ENCODE measurements around the gene ABCA9. TPM values are rescaled to one million over a fixed set of nuclear protein-coding genes. Genes with fewer than 3 reads are reported as not detected.
A peak's percentile ranks its signal among the peaks of the same experiment; 100 is the strongest.

ABCA9 gene
- total and polyA plus RNA-seq, 2 of the 13 experiments (the other 11 are each of a cell fraction or from before 2014, with no cell fraction given), result 0.04 TPM; not detected in 1

DNA sequence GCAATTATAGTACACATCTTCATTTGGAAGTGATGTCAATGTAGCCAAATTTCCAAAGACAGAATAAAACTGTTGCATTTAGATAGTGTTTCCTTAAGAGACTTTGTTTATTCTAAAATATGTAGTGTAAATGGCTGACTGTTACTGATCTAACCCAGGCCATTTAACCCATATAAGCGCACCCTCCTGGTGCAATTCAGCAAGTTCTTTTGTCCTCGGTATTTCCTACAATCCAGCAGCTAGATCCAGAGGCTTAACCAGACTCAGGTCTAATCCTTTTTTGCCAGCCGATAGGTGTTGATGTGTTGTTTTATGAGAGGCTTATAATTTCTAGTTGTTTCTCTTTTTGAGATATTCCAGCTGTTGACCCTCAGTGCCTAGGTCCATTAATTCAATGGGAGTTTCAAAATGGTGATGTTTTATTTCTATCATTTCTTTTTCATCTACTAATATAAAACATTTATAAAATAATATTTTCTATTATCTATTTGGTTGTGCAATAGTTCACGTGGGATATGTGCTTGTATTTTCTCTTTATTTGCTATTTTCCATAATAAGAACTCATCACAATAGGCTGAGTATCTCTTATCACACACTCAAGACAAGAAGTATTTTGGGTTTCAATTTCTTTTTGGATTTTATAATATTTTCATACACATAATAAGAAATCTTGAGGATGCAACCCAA lies 14.5 kb downstream of the ABCA9 start:
- Histone ChIP-seq H3K4me1 (ENCODE audit: insufficient read depth, low read length) (peaks cover 71% of the 10 kb centered on the region), H4K20me1 (ENCODE audit: insufficient read depth, low read length) (no peaks in the 10 kb centered on the region), H3K4me2 (ENCODE audit: low read depth, low read length) (no peak overlapping the region), H3K36me3 (replicated peaks in 1 of 2; ENCODE audit: control insufficient read depth in 1 of 2, insufficient read depth in 2 of 2, low read length in 2 of 2) (no peaks in the 10 kb centered on the region; a peak in 1 of 5 replicates), H3K27ac (ENCODE audit: extremely low read length, insufficient read depth, low read length) (peak overlapping the region; percentile 93), H3K27me3 (ENCODE audit: control insufficient read depth in 1 of 2, insufficient read depth in 2 of 2, low read length in 2 of 2) (no peaks in the 10 kb centered on the region; a peak in 1 of 5 replicates), H3K9me3 (ENCODE audit: low read length) (no peaks in the 10 kb centered on the region), H3K79me2 (ENCODE audit: insufficient read depth, low read length) (no peaks in the 10 kb centered on the region), H3K9ac (ENCODE audit: insufficient read depth, low read depth, low read length) (no peak overlapping the region), H3K4me3 (replicated peaks in 1 of 3; ENCODE audit: insufficient read depth in 1 of 3, low read depth in 2 of 3, low read length in 3 of 3) (no peak overlapping the region), H2AFZ (ENCODE audit: low read length) (no peak overlapping the region)
- in situ Hi-C loops (cut with HindIII; ENCODE audit: extremely low pct_ligation_motif_present, low pct_unique_long_range_greater_than_20kb) (no loop called here), intact Hi-C loops (cut with micrococcal nuclease; ENCODE audit: unreplicated experiment) (no loop called here)
- ChIA-PET CTCF (ENCODE audit: low intra/inter-chr PET ratio, low total read pairs) (no interaction called here), POLR2A (interaction anchor here (0.9 to 1.4 kb wide), 9 partner anchors 12 to 271 kb away, joined by 3 to 12 read pairs (median 4); no protein-coding TSS in a partner anchor)
- TF ChIP-seq, protein P1, sequence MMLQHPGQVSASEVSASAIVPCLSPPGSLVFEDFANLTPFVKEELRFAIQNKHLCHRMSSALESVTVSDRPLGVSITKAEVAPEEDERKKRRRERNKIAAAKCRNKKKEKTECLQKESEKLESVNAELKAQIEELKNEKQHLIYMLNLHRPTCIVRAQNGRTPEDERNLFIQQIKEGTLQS (CRISPR knock-in tag; IDR thresholded peaks at IDR 0.05), result no peak
- TF ChIP-seq ZFP82 (CRISPR knock-in tag; IDR thresholded peaks at IDR 0.05; ENCODE audit: borderline replicate concordance) (0 out of 2 replicates have a peak, but pooled peaks have one; percentile 53), ZNF792 (CRISPR knock-in tag; IDR thresholded peaks at IDR 0.05) (0 out of 2 replicates have a peak, but pooled peaks have one; percentile 13), ZNF816 (CRISPR knock-in tag; IDR thresholded peaks at IDR 0.05; ENCODE audit: borderline replicate concordance) (0 out of 2 replicates have a peak, but pooled peaks have one; percentile 37)
- TF ChIP-seq, protein P2, sequence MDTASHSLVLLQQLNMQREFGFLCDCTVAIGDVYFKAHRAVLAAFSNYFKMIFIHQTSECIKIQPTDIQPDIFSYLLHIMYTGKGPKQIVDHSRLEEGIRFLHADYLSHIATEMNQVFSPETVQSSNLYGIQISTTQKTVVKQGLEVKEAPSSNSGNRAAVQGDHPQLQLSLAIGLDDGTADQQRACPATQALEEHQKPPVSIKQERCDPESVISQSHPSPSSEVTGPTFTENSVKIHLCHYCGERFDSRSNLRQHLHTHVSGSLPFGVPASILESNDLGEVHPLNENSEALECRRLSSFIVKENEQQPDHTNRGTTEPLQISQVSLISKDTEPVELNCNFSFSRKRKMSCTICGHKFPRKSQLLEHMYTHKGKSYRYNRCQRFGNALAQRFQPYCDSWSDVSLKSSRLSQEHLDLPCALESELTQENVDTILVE (CRISPR knock-in tag; IDR thresholded peaks at IDR 0.05), result peak; percentile 47; the same call in 1 of the 2 replicates
- TF ChIP-seq, protein P3, sequence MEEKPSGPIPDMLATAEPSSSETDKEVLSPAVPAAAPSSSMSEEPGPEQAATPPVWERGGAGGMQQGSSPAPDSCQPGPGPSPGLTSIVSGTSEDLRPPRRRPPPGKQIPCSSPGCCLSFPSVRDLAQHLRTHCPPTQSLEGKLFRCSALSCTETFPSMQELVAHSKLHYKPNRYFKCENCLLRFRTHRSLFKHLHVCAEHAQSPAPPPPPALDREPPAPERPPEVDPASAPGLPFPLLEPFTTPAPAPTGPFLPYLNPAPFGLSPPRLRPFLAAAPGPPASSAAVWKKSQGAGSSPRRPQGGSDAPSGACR (CRISPR knock-in tag; IDR thresholded peaks at IDR 0.05), result 0 out of 2 replicates have a peak, but pooled peaks have one; percentile 1
- FAIRE-seq, result no peak
- ATAC-seq, result no peak
- WGBS (ENCODE audit: low lambda C conversion rate), result 96% methylated on average over 4 of the region's 4 CpGs
- no peak for DNase-seq (ENCODE audit: low spot score)
- BruUV-seq (replicated peaks), result no TSS peak
